Rectal smooth muscle tissue (tissue), 1 donor: ENCODE data around the gene ARMS2.

Experiments used
- H3K27ac ChIP-seq: one replicate; pipeline ENCODE4 v1.7.0; 2013; ENCODE audit warnings: low read depth, low read length, inconsistent platforms
- H3K27me3 ChIP-seq: one replicate; pipeline ENCODE4 v1.7.0; 2013; ENCODE audit warnings: low read length; ENCODE audit not compliant: control insufficient read depth, insufficient read depth
- H3K36me3 ChIP-seq: one replicate; pipeline ENCODE4 v1.7.0; 2013; ENCODE audit warnings: low read length; ENCODE audit not compliant: control insufficient read depth, insufficient read depth
- H3K4me1 ChIP-seq: one replicate; pipeline ENCODE4 v1.7.0; 2013; ENCODE audit warnings: low read length; ENCODE audit not compliant: control insufficient read depth, insufficient read depth
- H3K4me3 ChIP-seq: one replicate; pipeline ENCODE4 v1.7.0; 2013; ENCODE audit warnings: low read length
- H3K9ac ChIP-seq: one replicate; pipeline ENCODE4 v1.7.0; 2013; ENCODE audit warnings: low read length

The ARMS2 gene

GRCh38 chr10:122467701-122468100, 13.2 kb downstream of the ARMS2 start:
- no peak overlapping the region for H3K4me3 ChIP-seq
- H3K27me3 ChIP-seq: no peaks in the 10 kb centered on the region
- no peaks in the 10 kb centered on the region for H3K4me1 ChIP-seq
- H3K9ac ChIP-seq: no peak overlapping the region
- H3K27ac ChIP-seq: no peak overlapping the region
- no peaks in the 10 kb centered on the region for H3K36me3 ChIP-seq

- Histone ChIP-seq H3K4me3 (no peak overlapping the region), H3K4me1 (no peaks in the 10 kb centered on the region), H3K36me3 (no peaks in the 10 kb centered on the region), H3K27me3 (no peaks in the 10 kb centered on the region), H3K27ac (no peak overlapping the region), H3K9ac (no peak overlapping the region)
Measured at GRCh38 chr10:122468307-122468925, 14.0 kb downstream of the ARMS2 start.

- no peaks in the 10 kb centered on the region for H3K27me3 ChIP-seq
- H3K36me3 ChIP-seq: no peaks in the 10 kb centered on the region
- H3K27ac ChIP-seq: no peak overlapping the region
- H3K4me3 ChIP-seq: no peak overlapping the region
- H3K4me1 ChIP-seq: peaks cover 4% of the 10 kb centered on the region
- H3K9ac ChIP-seq: no peak overlapping the region
Measured at GRCh38 chr10:122468926-122469781, 14.7 kb downstream of the ARMS2 start.

- peaks cover 11% of the 10 kb centered on the region for H3K4me1 ChIP-seq
- no peak overlapping the region for H3K9ac ChIP-seq
- H3K27me3 ChIP-seq: no peaks in the 10 kb centered on the region
- H3K4me3 ChIP-seq: no peak overlapping the region
- no peak overlapping the region for H3K27ac ChIP-seq
- no peaks in the 10 kb centered on the region for H3K36me3 ChIP-seq
Measured at GRCh38 chr10:122469848-122470247, 15.4 kb downstream of the ARMS2 start.

GRCh38 chr10:122471531-122472177, 17.2 kb downstream of the ARMS2 start:
- H3K4me3 ChIP-seq: no peak overlapping the region
- no peak overlapping the region for H3K27ac ChIP-seq
- H3K9ac ChIP-seq: no peak overlapping the region
- no peaks in the 10 kb centered on the region for H3K36me3 ChIP-seq
- H3K4me1 ChIP-seq: peaks cover 27% of the 10 kb centered on the region
- no peaks in the 10 kb centered on the region for H3K27me3 ChIP-seq

- H3K4me1 ChIP-seq: peaks cover 37% of the 10 kb centered on the region
- H3K36me3 ChIP-seq: no peaks in the 10 kb centered on the region
- H3K9ac ChIP-seq: no peak overlapping the region
- no peak overlapping the region for H3K27ac ChIP-seq
- no peaks in the 10 kb centered on the region for H3K27me3 ChIP-seq
- no peak overlapping the region for H3K4me3 ChIP-seq
Measured at GRCh38 chr10:122473116-122473515, 18.7 kb downstream of the ARMS2 start.

- peak overlapping the region; percentile 65 for H3K27ac ChIP-seq
- H3K4me3 ChIP-seq: no peak overlapping the region
- no peaks in the 10 kb centered on the region for H3K36me3 ChIP-seq
- no peak overlapping the region for H3K9ac ChIP-seq
- H3K27me3 ChIP-seq: no peaks in the 10 kb centered on the region
- H3K4me1 ChIP-seq: peaks cover 37% of the 10 kb centered on the region
Measured at GRCh38 chr10:122474131-122474818, 19.8 kb downstream of the ARMS2 start.

GRCh38 chr10:122475100-122475499, 20.6 kb downstream of the ARMS2 start:
- H3K9ac ChIP-seq: no peak overlapping the region
- H3K4me1 ChIP-seq: peaks cover 37% of the 10 kb centered on the region
- peak overlapping the region; percentile 65 for H3K27ac ChIP-seq
- no peak overlapping the region for H3K4me3 ChIP-seq
- H3K27me3 ChIP-seq: no peaks in the 10 kb centered on the region
- H3K36me3 ChIP-seq: no peaks in the 10 kb centered on the region

- peaks cover 37% of the 10 kb centered on the region for H3K4me1 ChIP-seq
- H3K9ac ChIP-seq: no peak overlapping the region
- peak overlapping the region; percentile 19 for H3K4me3 ChIP-seq
- peak overlapping the region; percentile 57 for H3K27ac ChIP-seq
- no peaks in the 10 kb centered on the region for H3K27me3 ChIP-seq
- no peaks in the 10 kb centered on the region for H3K36me3 ChIP-seq
Measured at GRCh38 chr10:122475591-122476332, 21.3 kb downstream of the ARMS2 start.

GRCh38 chr10:122476333-122476695, 21.9 kb downstream of the ARMS2 start:
- H3K9ac ChIP-seq: no peak overlapping the region
- no peaks in the 10 kb centered on the region for H3K36me3 ChIP-seq
- H3K4me1 ChIP-seq: peaks cover 37% of the 10 kb centered on the region
- H3K27ac ChIP-seq: no peak overlapping the region
- no peaks in the 10 kb centered on the region for H3K27me3 ChIP-seq
- H3K4me3 ChIP-seq: no peak overlapping the region

GRCh38 chr10:122477436-122477835, 23.0 kb downstream of the ARMS2 start:
- Histone ChIP-seq H3K27ac (peak overlapping the region; percentile 1), H3K4me1 (peaks cover 37% of the 10 kb centered on the region), H3K9ac (no peak overlapping the region), H3K36me3 (no peaks in the 10 kb centered on the region), H3K27me3 (no peaks in the 10 kb centered on the region), H3K4me3 (no peak overlapping the region)

- peaks cover 35% of the 10 kb centered on the region for H3K4me1 ChIP-seq
- no peak overlapping the region for H3K27ac ChIP-seq
- no peaks in the 10 kb centered on the region for H3K36me3 ChIP-seq
- no peak overlapping the region for H3K4me3 ChIP-seq
- H3K9ac ChIP-seq: no peak overlapping the region
- H3K27me3 ChIP-seq: no peaks in the 10 kb centered on the region
Measured at GRCh38 chr10:122478971-122479370, 24.5 kb downstream of the ARMS2 start.
